Uterus (tissue), 2 donors: Measurements from ENCODE around the gene NMT2.

Source experiments
- POLR2A ChIP-seq, 2 donors: fragments of 450-650 bp; IDR thresholded peaks; one replicate each; pipeline ENCODE4 v1.6.1; 2016; ENCODE audit warnings: antibody characterized with exemption in 2 of 2, mild to moderate bottlenecking in 1 of 2, moderate library complexity in 1 of 2
- TF ChIP-seq, protein P1 (sequence below), 4 experiments: fragments of 200-600 bp in 2 of 4; fragments of 450-650 bp in 2 of 4; sonication (generic) in 2 of 4; IDR thresholded peaks; one replicate each; pipeline ENCODE4 v1.5.1; 2016 to 2019; ENCODE audit warnings: antibody characterized with exemption in 4 of 4, mild to moderate bottlenecking in 2 of 4, moderate library complexity in 1 of 4

DNA sequence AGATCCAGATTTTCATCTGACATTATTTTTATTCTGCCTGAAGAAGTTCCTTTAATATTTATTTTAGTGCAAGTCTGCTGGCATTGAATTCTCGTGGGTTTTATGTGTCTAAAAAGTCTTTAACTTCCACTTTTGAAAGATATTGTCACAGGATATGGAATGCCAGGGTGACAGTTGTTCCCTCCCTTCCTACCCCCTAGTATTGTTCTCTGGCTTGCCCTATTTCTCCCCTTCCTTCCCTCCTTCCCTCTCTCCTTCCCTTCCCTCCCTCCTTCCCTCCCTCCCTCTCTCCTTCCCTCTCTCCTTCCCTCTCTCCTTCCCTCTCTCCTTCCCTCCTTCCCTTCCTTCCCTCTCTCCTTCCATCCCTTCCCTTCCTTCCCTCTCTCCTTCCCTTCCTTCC, 109.8 kb downstream of the NMT2 start:
- no peak for TF ChIP-seq POLR2A (IDR thresholded peaks at IDR 0.05)
- TF ChIP-seq, protein P1, sequence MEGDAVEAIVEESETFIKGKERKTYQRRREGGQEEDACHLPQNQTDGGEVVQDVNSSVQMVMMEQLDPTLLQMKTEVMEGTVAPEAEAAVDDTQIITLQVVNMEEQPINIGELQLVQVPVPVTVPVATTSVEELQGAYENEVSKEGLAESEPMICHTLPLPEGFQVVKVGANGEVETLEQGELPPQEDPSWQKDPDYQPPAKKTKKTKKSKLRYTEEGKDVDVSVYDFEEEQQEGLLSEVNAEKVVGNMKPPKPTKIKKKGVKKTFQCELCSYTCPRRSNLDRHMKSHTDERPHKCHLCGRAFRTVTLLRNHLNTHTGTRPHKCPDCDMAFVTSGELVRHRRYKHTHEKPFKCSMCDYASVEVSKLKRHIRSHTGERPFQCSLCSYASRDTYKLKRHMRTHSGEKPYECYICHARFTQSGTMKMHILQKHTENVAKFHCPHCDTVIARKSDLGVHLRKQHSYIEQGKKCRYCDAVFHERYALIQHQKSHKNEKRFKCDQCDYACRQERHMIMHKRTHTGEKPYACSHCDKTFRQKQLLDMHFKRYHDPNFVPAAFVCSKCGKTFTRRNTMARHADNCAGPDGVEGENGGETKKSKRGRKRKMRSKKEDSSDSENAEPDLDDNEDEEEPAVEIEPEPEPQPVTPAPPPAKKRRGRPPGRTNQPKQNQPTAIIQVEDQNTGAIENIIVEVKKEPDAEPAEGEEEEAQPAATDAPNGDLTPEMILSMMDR (IDR thresholded peaks at IDR 0.05): no peak
